NCI-H2171 treated with DMSO at 0.1 percent for 48 hours (cell line): ENCODE results near the gene CALU.

Experiments used
- DNase-seq: peaks from one replicate; lab custom pipeline; 2025; lab: John Stamatoyannopoulos, UW

The CALU gene

DNA sequence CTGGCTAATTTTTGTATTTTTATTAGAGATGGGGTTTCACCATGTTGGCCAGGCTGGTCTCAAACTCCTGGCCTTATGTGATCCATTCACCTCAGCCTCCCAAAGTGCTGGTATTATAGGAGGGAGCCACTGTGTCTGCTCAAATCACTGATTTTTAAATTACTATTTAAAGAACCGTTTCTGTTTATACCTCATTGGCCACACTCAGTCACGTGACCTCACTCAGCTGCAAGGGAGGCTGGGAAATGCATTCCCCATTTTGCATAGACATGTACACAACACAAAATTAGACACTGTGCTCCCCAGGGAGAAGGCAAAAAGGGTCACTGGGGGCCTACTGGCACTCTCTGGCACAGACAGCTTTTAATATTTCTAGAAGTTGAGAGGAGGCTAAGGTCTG lies 13.6 kb upstream of the CALU start:
- DNase-seq = peak; percentile 24

DNA sequence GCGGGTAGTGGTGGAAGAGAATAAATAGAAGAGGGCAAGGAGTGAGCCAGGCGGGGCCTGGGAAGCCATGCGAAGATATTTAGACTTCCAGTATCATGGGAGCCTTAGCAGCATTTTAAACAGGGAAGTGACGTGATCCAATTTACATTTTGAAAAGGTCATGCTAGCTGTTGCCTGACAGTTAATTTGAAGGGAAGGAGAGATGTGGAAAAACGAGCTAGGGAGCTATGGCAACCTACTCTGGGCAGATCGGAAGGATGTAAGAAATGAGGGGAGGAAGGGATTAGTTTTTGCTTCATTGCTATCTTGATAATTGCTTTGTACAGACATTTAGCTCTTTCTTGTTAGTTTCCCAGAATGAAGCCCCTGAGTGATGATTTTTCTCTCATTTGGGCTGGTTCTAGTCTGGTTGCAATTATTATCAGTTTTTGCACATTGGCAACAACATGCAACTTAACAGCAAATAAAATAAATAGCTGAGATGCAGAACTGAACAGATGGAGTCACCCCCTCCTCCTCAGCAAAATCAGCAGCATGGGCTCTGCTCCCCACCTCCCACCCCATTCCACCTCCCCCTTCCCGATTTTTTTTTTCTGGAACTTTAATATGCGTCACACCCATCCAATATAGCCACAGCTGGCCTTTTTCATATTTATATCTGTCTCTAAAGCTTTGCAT lies 13.0 kb upstream of the CALU start:
- peak; percentile 62 for DNase-seq

DNA sequence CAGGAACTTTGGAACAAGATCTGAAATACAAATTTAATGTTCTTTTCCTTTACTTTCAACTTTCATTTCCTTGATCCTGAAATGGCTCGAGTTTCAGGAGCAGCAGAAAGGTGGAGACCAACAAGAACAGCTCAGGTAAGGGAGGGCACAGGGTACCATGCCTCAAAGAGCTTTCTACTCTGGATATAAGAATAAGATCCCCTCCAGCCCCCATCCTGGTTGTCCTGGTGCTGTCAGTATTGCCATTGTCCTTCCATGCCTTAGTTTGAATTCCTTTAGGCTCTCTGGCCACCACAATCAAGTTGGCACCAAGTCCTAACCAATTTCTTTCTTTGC lies 12.5 kb upstream of the CALU start:
- no peak for DNase-seq

DNA sequence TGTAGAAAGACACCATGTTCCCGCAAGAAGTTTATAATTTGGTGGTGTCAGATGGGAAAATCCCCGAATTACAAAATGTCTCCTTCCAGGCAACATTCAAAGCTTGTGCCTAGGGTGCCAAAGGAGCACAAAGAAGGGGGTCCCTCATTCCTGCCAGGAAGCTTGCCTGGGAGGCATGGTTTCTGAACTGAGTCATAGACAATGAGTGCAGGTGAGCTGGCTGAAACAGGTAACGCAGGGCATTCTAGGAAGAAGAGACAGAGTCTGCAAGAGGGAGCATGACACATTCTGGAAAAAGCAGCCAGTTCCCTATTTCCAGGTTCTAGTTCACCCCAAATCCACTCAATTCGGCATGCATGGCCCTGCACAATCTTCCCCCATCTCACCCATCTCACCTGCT lies 11.9 kb upstream of the CALU start:
- no peak for DNase-seq

DNA sequence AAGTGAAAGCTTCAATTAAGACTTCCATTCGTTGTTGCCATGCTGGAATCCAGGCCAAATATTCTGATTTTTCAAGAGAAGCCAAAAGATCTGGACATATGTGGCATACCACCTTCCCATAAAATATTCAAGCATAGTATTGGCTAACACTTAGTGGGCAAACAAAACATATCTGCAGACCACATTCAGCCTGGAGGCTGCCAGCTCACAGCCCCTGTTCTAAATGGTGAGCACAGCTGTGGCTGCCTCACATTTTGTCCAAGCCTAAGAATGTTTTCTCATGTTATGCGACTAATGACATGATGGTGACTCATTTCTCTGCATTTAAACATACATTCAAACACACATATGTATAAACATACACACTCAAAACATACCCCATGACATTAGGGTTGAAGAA lies 10.6 kb upstream of the CALU start:
- DNase-seq = no peak

DNA sequence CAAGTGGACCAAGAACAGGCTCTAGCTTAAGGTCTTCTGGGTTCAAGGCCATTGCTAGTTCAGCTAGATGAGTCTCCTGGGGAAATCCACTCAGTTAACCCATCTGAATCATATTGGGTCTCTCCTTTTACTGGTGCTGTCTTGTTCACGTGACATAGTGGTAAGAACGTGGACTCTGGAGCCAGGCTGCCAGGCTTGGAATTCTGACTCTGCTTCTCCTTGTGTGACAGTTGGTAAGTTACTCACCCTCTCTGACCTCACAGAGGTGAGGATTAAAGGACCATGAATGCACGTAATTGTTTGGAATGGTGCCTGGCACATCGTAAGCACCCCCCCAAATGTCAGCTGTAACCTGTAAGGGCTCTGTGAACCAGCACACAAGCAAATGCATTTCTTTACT lies 9.7 kb upstream of the CALU start:
- DNase-seq = no peak

DNA sequence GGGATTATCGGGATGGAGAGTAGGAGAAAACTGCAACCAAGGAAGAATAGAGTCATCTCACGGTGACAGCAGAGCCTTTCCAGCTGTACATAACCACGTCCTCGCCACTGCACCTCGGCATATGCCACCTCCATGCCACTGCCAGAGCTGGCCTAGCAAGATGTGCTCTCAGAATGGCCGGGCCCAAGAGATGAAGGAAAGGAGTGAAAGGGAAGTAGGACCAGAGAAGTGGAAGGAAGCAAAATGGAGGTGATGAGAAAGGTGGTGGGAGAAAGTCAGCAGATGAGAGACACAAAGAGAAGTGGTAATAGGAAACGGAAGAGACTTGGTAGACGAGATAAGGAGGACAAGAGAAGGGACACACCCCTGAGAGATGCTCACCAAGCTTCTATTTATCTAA lies 8.0 kb upstream of the CALU start:
- DNase-seq = no peak

DNA sequence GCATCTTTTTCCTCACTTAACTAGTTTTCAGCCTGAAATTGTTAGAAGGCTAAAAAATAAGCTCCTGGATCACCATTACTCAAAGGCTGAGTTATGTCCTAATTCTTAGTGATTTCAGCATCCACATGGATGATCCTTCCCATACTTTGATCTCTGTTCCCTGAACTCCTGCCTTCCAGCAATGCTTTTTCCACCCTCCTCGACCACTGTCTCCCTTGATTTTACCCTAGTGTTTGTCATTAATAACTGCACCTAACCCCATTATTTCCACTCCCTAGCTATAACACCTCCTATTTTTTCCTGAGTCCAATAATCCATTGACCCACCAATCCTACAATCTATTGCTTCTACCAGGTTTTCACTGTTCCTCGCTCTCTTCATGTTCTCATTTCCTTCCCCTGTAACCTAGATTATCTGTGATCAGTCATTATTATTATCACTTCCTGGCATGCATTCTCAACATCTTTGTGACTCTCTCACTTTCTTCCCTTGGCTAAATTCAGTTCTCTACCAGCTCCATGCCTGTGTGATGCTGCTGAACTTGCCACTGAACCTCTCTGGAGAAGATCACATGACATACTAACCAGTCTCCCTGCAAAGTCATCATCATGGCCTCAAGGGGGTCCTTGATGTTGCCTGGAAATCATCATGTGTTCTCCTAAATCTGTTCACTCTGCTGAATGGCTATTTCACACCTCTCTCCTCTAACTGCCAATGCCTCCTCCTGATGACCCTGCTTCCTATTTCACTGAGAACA lies 6.5 kb upstream of the CALU start:
- DNase-seq = peak; percentile 3

DNA sequence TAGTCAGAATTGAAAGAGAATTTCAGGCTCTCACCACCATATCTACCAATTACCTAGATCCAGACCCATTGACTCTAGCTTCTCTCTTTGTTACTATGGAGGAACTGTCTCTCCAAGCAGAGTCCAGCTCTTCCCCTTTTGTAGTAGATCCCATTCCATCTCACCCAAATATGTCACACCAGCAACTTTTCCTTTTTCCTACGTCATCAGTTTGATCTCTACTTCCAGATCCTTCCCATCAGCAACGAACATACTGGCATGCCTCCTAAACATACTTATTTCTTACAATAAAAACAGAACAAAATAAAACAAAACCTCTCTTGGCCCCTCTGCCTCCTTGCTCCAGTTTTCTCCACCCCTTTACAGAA lies 5.9 kb upstream of the CALU start:
- DNase-seq = no peak

DNA sequence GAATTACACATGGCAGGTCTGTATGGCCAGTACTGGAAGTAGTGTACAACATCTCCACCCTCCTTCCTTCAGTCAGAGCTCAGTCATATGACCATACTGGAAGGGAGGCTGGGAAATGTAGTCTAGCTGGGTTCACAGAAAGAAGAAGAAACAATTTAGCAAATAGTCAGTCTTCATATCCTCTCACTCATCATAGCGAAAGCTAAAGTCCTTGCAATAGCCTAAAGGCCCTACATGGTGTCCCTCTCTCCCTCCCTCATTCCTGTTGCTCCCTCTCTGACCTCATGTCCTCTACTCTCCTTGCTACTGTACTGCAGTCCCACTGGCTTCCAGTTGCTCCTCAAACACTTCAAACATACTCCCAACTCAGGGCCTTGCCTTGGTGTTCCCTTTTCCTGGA lies 4.3 kb upstream of the CALU start:
- DNase-seq = no peak

DNA sequence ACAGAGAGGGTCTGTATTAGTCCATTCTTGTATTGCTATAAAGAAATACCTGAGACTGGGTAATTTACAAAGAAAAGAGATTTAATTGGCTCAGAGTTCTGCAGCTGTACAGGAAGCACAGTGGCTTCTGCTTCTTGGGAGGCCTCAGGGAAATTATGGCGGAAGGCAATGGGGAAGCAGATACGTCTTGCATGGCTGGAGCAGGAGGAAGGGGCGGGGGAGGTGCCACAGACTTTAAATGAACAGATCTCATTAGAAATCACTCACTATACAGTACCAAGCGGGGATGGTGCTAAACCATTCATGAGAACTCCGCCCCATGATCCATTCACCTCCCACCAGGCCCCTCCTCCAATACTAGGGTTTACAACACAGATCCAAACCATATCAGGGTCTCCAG lies 3.7 kb upstream of the CALU start:
- DNase-seq = no peak

DNA sequence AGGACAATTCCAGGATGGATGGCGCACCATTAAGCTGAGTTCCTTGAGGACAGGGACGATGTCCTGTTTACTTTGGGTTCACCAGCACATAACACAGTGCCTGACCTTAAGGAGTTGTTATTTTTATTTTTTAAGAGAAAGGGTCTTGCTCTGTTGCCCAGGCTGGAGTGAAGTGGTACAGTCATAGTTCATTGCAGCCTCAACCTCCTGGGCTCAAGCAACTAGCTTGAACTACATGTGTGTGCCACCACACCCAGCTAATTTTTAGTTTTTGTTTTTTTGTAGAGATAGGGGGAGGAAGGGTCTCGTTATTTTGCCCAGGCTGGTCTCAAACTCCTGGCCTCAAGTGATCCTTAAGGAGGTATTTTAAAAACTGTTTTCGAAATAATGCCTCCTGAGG lies 1.7 kb upstream of the CALU start:
- DNase-seq = no peak

DNA sequence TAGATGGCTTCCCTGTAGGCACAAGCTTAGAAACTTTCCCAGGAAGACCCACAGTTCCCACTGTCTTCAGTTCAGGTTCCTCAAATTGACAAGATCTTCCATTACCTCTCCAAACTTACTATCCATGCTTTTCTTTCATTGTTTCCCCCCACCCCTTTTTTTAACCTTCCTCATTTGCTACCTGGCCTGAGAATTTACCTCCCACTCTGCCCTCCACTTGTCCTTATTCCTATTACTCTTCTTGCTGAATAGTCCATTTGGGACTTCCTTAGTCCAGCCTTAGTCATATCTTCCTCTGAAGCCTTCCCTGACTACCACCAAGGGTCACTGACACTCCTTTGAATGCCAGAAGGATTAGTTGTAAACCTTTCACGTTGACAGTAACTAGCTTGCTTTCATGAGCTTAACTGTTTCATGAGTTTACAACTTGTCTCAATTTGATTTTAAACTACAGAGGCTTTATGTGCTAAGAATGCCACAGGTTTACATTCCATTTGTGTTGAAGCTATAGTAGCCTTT lies 1.2 kb upstream of the CALU start:
- no peak for DNase-seq

DNA sequence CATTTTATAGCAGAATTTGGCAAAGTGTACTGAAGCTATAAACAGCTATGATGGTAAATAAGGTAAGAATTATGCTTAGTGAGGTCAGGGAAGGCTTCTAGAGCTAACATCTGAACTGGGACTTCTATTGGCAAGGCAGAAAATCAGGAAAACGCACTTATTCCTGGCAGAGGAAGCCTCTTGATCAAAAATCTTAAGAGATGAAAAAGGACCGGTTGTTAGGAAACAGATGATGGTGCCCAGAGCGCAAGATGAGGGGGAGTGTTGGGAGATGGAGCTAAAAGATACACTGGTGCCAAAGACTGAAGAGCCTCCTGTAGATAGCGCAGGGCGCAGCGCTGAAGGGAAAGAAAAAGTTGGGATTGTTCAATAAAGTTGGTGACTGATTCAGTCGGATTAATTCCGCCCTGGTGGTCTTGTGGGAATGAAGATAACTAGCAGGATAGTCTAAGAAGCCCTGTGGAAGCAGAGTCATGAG lies 550 bp upstream of the CALU start:
- DNase-seq = no peak

DNA sequence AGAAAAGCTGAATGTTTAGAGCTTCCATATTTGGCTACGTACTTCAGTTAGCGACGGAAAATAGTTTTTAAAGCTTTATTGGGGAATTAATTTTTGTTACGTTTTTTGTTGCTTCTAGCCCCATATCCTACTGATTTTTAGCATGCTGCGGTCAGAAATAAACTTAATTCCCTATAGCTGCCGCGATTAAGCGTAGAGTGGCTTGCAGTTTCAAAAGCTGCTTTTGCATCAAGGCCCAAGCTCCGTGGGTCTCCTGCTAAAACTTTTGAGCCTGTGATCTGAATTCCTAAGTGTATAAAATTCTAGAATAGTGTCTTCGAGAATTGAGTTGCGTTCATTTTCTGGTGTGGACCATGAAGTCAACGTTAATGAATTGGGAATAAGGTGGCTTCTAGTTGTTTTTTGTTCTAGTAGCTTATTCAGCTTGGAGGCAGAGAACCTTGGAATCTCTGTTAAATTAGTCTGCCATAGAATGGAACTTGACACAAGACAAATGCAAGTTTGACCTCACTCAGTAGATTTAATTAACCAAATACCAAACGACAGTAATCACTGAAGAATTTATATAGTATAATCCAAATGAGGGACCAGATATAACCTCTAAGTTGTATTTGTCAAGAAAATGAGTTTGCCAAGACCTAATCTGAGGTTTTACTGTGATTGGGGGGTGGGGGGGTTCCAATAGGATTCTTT lies 977 bp downstream of the CALU start:
- no peak for DNase-seq

DNA sequence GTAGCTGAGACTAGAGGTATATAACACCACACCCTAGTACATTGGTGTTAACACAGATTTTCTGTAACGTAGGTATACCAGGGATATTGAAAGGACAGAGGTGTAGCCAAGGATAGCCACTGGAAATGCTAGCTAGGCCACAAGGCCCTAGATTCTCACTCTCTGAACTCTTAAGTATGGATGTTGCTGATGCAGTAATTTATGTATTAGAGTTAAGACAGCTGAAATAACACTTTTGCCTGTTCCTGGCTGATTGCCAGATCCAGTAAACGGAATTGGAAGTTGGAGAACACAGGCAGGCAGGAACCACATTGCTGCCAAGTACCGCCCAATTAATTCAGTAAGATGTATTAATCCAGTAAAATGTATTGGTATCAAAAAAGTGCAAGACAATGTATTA lies 1.8 kb downstream of the CALU start:
- DNase-seq = no peak

DNA sequence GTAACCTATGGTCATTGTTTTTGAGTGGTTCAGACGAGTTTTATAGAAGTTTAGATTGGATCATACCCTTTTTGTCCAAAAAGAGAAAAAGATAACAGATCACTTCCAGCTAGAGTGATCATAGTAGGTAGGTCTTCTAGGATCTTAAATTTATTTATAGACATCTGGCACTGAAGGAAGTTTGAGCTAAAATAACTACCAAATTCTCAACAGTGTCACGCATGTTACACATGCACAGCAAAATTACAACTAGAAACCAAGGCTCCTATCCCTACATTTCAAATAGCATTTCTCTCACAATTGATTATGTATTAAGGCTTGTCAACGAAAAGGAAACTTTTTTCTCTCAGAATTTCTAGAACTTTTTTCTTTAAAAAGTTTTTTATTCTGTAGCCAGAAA lies 2.3 kb downstream of the CALU start:
- no peak for DNase-seq

DNA sequence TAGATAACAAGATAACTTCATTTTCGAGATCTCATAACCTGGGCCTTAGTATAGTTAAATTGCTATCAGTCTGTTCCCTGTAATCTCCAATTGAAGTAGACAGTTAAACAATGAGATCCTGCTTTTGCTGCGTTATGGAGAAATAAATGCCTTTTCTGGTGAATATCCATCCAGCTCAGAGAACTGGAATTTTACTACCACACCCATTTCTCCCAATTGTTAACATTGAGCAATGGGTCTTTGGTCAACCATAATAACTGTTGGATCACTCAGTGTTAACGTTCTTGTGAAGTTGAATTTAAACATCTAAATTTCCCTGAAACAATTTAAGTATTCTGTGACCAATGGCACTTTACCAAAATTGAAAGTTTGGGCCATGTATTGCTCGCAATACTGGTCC lies 3.0 kb downstream of the CALU start:
- DNase-seq = no peak

DNA sequence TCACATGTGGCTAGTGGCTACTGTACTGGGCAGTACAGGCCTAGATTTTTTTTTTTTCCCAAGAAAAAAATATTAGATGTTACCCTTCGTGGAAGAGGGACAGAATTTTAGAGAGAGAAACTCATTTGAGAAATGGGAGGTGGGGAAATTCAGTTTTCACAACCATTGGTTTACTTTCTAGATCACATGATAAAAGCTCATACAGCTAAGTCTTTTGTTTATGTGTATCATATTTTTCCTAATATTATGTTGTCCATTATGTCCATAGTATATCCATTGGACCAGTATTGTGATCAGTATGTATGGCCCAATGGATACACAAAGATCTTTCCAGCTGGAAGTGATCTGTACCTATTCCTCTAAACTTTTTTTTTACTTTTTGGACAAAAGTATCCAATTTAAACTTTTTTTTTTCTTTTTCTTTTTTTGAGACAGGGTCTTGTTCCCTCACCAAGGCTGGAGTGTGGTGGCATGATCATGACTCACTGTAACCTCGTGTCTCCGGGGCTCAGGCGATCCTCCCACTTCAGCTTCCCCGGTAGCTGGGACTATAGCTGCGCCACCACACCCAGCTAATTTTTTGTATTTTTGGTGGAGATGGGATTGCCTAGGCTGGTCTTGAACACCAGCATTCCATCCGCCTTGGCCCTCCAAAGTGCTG lies 4.1 kb downstream of the CALU start:
- DNase-seq = no peak

DNA sequence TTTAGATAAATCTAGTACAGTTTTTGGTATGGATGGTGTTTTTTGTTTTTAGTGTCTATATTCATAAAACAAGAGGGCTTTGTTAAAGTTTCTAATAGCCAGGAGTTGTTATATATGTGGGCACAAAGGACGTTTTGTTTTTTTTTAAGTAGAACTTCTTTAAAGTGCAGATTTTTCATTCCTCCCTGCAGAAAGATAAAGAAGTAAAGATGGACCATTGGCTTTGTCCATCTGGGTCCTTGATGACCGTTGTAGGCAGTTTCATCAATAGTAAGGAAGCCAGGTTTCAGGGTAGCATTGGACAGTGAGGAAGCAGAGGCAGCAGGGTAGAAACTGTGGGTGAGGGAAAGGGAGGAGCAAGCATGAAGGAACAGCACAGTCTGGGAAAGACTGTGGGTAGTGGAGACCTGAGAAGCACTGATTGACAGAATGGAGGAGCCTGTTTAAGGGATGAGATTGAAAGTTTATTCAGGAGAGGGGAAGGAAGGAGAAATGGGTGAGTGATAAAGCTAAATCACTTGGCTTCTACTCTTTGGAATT lies 5.3 kb downstream of the CALU start:
- DNase-seq = no peak

DNA sequence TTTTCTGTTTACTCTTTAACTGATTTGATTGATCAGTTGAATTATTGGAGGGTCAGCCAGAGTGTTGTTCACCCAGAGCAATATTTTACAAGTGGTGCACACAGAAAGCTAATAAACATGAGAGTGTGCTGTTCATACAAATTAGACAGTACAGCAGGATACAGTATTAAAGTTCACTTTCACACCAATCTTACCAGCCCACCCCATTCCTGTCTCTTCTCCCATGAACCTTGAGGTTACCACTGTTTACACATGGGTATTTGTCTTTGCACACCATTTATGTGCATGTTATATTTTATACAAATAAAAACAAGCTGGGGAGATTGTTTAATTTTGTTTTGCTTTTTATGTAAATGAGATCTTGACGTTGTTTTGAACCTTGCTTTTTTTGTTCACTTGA lies 6.5 kb downstream of the CALU start:
- no peak for DNase-seq

DNA sequence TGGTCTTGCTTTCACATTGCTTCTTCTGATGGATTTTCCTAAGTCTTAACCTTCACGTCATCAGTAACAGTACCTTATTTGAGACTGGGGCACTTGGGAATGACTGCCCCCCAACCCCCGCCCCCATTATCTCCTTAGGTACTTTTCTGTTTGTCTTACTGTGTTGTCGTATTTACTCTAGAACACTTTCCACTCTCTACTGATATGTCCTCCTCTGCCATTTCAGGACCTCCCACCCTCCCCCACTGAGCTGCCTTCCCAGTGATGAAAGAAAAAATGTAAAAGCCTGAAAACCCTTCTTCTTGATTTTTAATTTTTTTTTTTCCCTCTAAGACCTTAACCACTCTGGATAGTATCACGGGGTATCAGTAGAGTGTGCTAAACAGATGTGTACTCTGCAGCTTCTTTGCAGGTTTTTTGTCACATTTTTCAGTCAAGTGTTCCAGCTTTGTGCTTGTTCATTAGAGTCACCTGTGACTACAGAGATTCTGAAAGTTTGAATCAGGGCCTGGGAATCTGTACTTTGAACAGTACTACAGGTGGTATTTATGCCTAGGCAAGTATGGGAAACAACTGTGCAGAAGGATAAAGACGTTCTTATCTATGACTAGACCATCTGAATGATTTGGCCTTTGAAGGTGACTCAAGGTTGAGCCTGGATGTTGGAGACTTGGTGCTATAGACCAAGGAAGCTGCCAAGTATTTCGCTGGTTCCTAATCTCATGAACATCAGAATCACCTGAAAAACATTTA lies 8.3 kb downstream of the CALU start:
- no peak for DNase-seq
